Esophagus (tissue), 2 donors: ENCODE results near the gene AP3B2. TPM values are rescaled to one million over a fixed set of nuclear protein-coding genes. Genes with fewer than 3 reads are reported as not detected.

Source experiments
- H3K27ac ChIP-seq, 2 donors: one replicate each; pipeline ENCODE4 v1.5.1; 2013; ENCODE audit warnings: low read depth in 2 of 2, mild to moderate bottlenecking in 2 of 2, inconsistent platforms in 1 of 2, low read length in 1 of 2, moderate library complexity in 1 of 2
- H3K27me3 ChIP-seq, 2 donors: one replicate each; pipeline ENCODE4 v1.6.1; 2013; ENCODE audit warnings: low read length in 2 of 2, control low read depth in 1 of 2, mild to moderate bottlenecking in 1 of 2; ENCODE audit not compliant: insufficient read depth in 2 of 2, control insufficient read depth in 1 of 2
- H3K36me3 ChIP-seq, 2 donors: one replicate each; pipeline ENCODE4 v1.6.1; 2013; ENCODE audit warnings: low read length in 1 of 2; ENCODE audit not compliant: control insufficient read depth in 2 of 2, insufficient read depth in 2 of 2
- H3K4me1 ChIP-seq, 2 donors: one replicate each; pipeline ENCODE4 v1.6.1; 2013; ENCODE audit warnings: low read length in 1 of 2; ENCODE audit not compliant: control insufficient read depth in 2 of 2, insufficient read depth in 2 of 2
- H3K4me3 ChIP-seq, 2 donors: one replicate each; pipeline ENCODE4 v1.5.1; 2013; ENCODE audit warnings: low read length in 2 of 2, mild to moderate bottlenecking in 2 of 2, low read depth in 1 of 2, moderate library complexity in 1 of 2
- H3K9me3 ChIP-seq, 2 donors: one replicate each; pipeline ENCODE4 v1.6.1; 2013; ENCODE audit warnings: mild to moderate bottlenecking in 2 of 2, low read depth in 1 of 2, low read length in 1 of 2, moderate library complexity in 1 of 2; ENCODE audit not compliant: control insufficient read depth in 2 of 2, insufficient read depth in 1 of 2
- WGBS, 2 donors: extraction: QIAGEN DNeasy Blood & Tissue Kit; methylation state at CpG; one replicate each; pipeline ENCODE4 v1.1.7; 2013; 5-methylcytosine and 5-hydroxymethylcytosine counted together
- polyA plus RNA-seq, 2 donors: library from polyadenylated mRNA; stranded (reverse); fragments of 200-250 nt; gene quantifications; one replicate each; pipeline ENCODE4 v1.2.3, GENCODE V29; 2013
- donor health status: healthy with polysubstance abuse.
- donor health status: Bipolar disorder and iron deficiency.

AP3B2 gene, protein sequence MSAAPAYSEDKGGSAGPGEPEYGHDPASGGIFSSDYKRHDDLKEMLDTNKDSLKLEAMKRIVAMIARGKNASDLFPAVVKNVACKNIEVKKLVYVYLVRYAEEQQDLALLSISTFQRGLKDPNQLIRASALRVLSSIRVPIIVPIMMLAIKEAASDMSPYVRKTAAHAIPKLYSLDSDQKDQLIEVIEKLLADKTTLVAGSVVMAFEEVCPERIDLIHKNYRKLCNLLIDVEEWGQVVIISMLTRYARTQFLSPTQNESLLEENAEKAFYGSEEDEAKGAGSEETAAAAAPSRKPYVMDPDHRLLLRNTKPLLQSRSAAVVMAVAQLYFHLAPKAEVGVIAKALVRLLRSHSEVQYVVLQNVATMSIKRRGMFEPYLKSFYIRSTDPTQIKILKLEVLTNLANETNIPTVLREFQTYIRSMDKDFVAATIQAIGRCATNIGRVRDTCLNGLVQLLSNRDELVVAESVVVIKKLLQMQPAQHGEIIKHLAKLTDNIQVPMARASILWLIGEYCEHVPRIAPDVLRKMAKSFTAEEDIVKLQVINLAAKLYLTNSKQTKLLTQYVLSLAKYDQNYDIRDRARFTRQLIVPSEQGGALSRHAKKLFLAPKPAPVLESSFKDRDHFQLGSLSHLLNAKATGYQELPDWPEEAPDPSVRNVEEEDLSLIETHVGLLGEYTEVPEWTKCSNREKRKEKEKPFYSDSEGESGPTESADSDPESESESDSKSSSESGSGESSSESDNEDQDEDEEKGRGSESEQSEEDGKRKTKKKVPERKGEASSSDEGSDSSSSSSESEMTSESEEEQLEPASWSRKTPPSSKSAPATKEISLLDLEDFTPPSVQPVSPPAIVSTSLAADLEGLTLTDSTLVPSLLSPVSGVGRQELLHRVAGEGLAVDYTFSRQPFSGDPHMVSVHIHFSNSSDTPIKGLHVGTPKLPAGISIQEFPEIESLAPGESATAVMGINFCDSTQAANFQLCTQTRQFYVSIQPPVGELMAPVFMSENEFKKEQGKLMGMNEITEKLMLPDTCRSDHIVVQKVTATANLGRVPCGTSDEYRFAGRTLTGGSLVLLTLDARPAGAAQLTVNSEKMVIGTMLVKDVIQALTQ
- 1 to 10 TPM; 1.1 to 2.8 TPM for polyA plus RNA-seq

DNA sequence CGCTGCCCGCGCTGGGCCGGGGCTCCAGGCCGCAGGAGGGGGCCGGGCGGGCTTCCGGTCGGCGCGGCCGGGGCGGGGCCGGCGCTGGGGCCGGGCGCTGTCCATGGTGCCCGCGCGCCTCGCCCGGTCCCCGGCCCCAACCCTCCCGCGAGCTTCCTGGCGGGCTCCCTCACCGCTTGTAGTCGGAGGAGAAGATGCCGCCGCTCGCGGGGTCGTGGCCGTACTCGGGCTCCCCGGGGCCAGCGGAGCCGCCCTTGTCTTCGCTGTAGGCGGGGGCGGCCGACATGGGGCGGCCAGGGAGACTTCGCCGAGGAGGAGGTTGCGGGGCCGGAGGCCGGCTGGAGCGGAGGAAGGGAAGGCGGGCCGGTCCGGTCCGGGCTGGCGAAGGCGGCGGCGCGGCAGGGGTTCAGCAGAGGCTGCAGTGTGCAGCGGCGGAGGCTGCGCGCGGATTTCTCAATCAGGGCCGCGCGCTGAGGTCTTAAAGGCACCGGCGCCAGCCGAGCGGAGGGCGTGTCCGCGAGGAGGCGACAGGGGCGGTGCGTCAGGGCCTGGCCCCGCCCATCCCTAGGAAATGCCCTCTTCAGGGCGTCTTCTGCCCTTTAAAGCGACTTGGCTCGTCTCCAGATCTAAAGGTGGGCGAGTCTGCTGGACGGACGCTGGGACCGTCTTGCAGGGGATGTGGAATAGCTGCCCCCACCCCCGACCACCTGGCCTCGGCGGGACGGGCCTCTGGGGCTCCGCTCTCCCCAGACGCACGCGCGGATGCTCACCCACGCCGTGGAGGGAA is at the start of gene AP3B2:
Gene AP3B2, minus strand, starts transcription at position 455 of the 787 bp plus-strand sequence. Its CDS starts 169 bp downstream, at position 286.
- no peaks in the 10 kb centered on the region for H3K36me3 ChIP-seq
- no peaks in the 10 kb centered on the region for H3K27me3 ChIP-seq
- H3K4me3 ChIP-seq = peak within 1 kb of the TSS; percentile 60 to 71
- H3K4me1 ChIP-seq = peaks cover 3 to 4% of the 10 kb centered on the region in 2 donors
- peak within 1 kb of the TSS in 1 of 2 donors; percentile 50 for H3K27ac ChIP-seq
- WGBS, 2 donors = 1% methylated on average over 70 to 95 of the region's 95 CpGs
- no peaks in the 10 kb centered on the region for H3K9me3 ChIP-seq

DNA sequence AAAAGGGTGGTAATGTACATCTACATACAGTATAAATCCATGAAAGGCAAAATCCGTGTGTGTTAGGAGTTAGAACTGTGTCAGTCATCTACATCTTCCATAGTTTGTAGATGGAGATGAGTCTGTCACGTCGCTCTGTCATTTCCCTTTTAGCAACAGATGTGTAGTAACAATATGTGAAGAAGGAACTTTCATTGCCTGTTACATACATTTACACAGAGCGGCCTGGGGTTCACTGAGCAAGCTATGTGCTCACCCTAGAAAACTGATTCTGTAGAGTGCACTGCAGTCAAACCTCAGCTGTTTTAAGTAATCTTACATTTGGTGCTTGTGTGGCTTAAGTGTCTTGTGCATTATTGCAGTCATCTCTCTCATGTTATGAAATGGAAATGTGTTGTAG is 41.6 kb upstream of the AP3B2 start:
- Histone ChIP-seq H3K4me3 (peak overlapping the region; percentile 88 to 98), H3K36me3 (peaks cover 2 to 3% of the 10 kb centered on the region in 2 donors), H3K27ac (no peak overlapping the region), H3K27me3 (no peaks in the 10 kb centered on the region), H3K9me3 (no peaks in the 10 kb centered on the region), H3K4me1 (no peaks in the 10 kb centered on the region)
- whole genome bisulfite sequencing, 2 donors = 34 to 45% methylated on average over 4 of the region's 4 CpGs

DNA sequence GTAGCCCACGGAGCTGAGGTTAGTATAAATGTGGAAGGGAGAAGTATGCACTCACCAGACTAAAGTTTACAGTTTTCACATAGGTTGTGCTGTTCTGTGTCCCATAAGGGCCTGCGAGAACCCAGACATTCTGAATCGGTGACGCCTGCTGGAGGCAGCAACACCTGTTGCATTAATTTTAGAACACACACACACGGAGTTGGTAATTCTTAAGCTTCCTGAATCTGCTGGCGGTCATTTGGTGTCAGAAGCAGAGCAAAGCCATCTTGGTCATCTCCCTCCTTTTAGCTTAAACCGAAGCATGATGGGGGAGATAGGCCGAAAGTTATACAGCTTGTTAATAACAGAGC is 41.1 kb upstream of the AP3B2 start:
- Histone ChIP-seq H3K4me3 (peak overlapping the region; percentile 88 to 98), H3K27ac (peak overlapping the region; percentile 75 to 94), H3K36me3 (peaks cover 0 to 3% of the 10 kb centered on the region in 2 donors), H3K9me3 (no peaks in the 10 kb centered on the region), H3K27me3 (no peaks in the 10 kb centered on the region), H3K4me1 (no peaks in the 10 kb centered on the region)
- WGBS, 2 donors = 1 to 2% methylated on average over 8 of the region's 8 CpGs

DNA sequence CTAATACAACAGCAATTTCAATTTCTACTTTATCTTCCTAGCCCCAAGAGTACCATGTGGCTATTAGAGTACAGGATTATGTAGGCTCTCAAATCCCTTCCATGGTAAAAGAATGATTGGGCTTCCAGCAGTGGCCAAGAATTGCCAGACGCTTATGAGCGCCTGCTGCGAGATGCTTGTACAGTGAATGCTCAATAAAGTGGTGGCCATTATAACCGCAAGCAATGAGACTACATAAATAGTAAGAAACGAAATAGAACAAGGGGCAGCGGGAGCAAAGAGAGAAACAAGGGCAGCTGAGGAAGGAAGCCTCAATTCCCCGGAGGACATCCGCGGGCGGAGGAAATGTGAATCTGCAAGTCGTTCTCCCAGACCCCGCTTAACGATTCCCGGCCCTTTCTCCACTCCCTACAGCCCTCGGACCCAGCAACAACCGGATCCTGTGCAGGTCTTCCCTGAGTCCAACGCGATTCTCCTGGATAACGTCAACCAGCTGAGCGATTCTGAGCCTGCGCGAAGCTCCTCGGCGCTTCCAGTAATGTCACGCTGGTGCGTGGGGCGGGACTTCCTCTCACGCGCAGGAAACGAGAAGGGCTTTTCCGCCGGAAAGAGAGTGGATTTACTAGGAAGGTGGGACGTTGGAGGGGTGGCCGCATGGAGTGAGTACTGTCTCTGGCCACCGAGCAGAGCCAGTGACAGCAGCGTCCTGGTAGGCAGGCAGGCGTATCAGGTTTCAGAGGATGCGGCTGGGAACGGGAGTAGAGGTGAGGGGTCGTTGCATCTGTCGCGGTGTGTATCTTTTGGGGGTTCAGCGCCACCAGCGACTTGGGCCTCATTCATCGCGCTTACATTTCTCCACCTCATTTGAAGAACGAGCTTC is 40.5 kb upstream of the AP3B2 start:
- Histone ChIP-seq H3K36me3 (peaks cover 0 to 3% of the 10 kb centered on the region in 2 donors), H3K4me1 (no peaks in the 10 kb centered on the region), H3K27ac (peak overlapping the region; percentile 75 to 94), H3K9me3 (no peaks in the 10 kb centered on the region), H3K27me3 (no peaks in the 10 kb centered on the region), H3K4me3 (peak overlapping the region; percentile 88 to 98)
- WGBS, 2 donors = 0% methylated on average over 47 of the region's 47 CpGs

DNA sequence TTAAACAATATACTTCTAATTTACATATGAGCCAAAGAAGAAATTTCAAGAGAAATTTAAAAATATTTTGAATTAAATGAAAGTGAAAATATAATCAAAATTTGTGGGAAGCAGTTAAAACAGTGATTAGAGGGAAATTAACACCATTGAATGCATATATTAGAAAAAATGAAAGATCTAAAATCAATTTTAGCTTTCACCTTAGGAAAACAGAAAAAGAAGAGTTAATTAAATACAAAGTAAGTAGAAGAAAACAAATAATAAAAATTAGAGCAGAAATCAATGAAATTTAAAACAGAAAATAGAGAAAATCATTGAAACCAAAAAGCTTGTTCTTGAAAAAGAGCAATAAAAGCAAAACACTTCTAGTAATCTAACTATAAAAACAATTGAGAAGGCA is 38.6 kb upstream of the AP3B2 start:
- Histone ChIP-seq H3K27me3 (no peaks in the 10 kb centered on the region), H3K36me3 (no peaks in the 10 kb centered on the region), H3K4me3 (no peak overlapping the region), H3K27ac (no peak overlapping the region), H3K9me3 (no peaks in the 10 kb centered on the region), H3K4me1 (no peaks in the 10 kb centered on the region)

DNA sequence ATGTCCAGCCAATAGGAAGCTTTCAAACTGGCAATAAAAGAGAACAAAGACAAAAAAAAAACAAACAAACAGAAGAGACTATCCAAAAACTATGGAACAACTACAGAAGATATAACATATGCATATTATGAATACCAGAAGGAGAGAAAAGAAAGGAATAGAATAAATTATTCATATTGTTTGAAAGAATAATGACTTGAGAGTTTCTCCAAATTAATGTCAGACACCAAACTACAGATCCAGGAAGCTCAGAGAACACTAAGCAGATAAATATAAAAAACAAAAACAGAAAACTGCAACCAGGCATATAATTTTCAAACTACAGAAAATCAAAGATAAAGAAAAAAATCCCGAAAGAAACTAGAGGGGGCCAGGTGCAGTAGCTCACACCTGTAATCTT is 34.1 kb upstream of the AP3B2 start:
- H3K36me3 ChIP-seq = no peaks in the 10 kb centered on the region
- no peak overlapping the region for H3K27ac ChIP-seq
- H3K4me1 ChIP-seq = no peaks in the 10 kb centered on the region
- H3K27me3 ChIP-seq = no peaks in the 10 kb centered on the region
- 92 to 95% methylated on average over 1 of the region's 1 CpG for WGBS, 2 donors
- no peak overlapping the region for H3K4me3 ChIP-seq
- H3K9me3 ChIP-seq = no peaks in the 10 kb centered on the region

DNA sequence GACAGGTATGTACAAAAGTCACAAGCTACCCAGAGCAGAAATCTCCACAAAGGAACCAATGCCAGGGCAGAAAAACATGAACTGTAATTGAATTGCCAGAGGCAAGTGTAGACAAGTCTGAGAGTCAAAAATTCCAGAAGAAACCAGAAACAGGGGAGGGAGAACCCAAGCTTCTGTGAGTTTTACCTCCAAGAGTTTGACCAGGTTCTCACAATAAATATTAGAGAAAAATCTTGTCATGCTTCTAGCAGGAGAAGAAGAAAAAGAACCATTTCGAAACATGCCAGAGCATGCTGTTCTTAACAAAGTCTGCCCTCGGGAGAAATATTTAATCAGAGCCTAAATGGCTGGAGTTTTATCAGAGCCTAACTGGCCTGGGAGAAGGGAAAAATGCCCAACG is 32.5 kb upstream of the AP3B2 start:
- H3K27me3 ChIP-seq = no peaks in the 10 kb centered on the region
- no peak overlapping the region for H3K27ac ChIP-seq
- H3K9me3 ChIP-seq = no peaks in the 10 kb centered on the region
- H3K4me1 ChIP-seq = no peaks in the 10 kb centered on the region
- 46 to 68% methylated on average over 3 of the region's 3 CpGs for WGBS, 2 donors
- H3K4me3 ChIP-seq = no peak overlapping the region
- no peaks in the 10 kb centered on the region for H3K36me3 ChIP-seq

DNA sequence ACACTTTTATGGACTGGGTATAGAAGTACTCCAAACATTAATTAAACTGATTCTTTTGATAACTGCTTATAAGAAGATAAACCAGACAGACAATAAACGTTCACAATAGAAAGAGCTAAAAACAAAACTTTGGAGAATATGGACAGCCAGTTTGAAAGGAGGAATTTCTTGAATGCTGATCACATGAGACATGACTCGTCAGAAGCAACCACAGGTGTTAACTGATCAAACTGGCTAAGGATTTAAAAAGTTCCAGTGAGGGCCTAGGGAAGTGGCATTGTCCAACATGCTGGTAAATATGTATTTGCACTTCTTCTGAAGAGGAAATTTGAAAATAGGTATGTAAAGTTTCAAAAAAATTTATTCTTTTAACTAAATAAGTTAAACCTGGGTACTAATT is 29.4 kb upstream of the AP3B2 start:
- no peaks in the 10 kb centered on the region for H3K36me3 ChIP-seq
- no peaks in the 10 kb centered on the region for H3K4me1 ChIP-seq
- H3K27me3 ChIP-seq = no peaks in the 10 kb centered on the region
- no peaks in the 10 kb centered on the region for H3K9me3 ChIP-seq
- WGBS, 2 donors = 47 to 56% methylated on average over 2 of the region's 2 CpGs
- no peak overlapping the region for H3K27ac ChIP-seq
- H3K4me3 ChIP-seq = no peak overlapping the region
